22Rv1 (cell line): ENCODE data around the gene ANKRD28.

Source experiments
- CTCF ChIP-seq: fragments of 450-650 bp; IDR thresholded peaks from 2 replicates; pipeline ENCODE4 v1.5.1; 2017; ENCODE audit warnings: mild to moderate bottlenecking
- ZFX ChIP-seq: fragments of 450-650 bp; IDR thresholded peaks from 2 replicates; pipeline ENCODE4 v1.6.1; 2017; ENCODE audit warnings: antibody characterized with exemption, borderline replicate concordance

GRCh38 chr3:15744176-15744575 is 53.6 kb downstream of the ANKRD28 start:
- TF ChIP-seq CTCF (no peak), ZFX (no peak)
